K562 (cell line): ENCODE results near the gene RGS3. TPM values are rescaled to one million over a fixed set of nuclear protein-coding genes. Genes with fewer than 3 reads are reported as not detected.

ENCODE experiments used
- ATAC-seq: fragments of 200-7000 bp; cut with Tn5 transposase; 3 replicates; pipeline ENCODE4 v1.9.1; 2020; ENCODE audit warnings: moderate library complexity
- BruUV-seq: library from RNA; stranded (reverse); fragments of 400-500 nt; replicated peaks from 2 replicates; lab custom pipeline; 2021; lab: Mats Ljungman, UMichigan
- CTCF ChIA-PET: fragments of 300-600 bp; formaldehyde crosslinking; extraction: SDS; loops from one replicate; lab custom pipeline; 2021; ENCODE audit warnings: low intra/inter-chr PET ratio; lab: Yijun Ruan, JAX
- POLR2A ChIA-PET: fragments of 300-600, 350-650 bp; sonication (Branson Sonifier 250); formaldehyde crosslinking; extraction: SDS; loops from one replicate; lab custom pipeline; 2021; ENCODE audit warnings: antibody characterized with exemption, inconsistent platforms; lab: Yijun Ruan, JAX
- DNase-seq, 4 experiments: peaks; one replicate each; pipeline versions ENCODE4 v3.0.0 to v3.0.0-alpha.2; 2011 to 2018; ENCODE audit warnings: low spot score in 3 of 4, mixed read lengths in 3 of 4; ENCODE audit errors: extremely low read depth in 1 of 4
- FAIRE-seq: peaks from 2 replicates; lab custom pipeline; 2011; peaks lifted over from hg19 to GRCh38; lab: Jason Lieb, UNC
- H2AFZ ChIP-seq: 2 replicates; pipeline ENCODE4 v1.6.0; 2011; ENCODE audit warnings: low read depth, low read length, control low read depth, inconsistent platforms
- H3K27ac ChIP-seq: fragments of 200-600 bp; 3 replicates; pipeline ENCODE4 v1.8.0; 2011; ENCODE audit warnings: low read depth, mild to moderate bottlenecking, control low read depth, inconsistent platforms, low read length, moderate library complexity, mixed read lengths; ENCODE audit errors: extremely low read depth
- H3K27me3 ChIP-seq, 2 experiments: fragments of 300-600 bp in 1 of 2; 2 replicates in 1 of 2; 3 replicates in 1 of 2; pipeline versions ENCODE4 v1.6.0 to v1.8.0; 2011; ENCODE audit warnings: inconsistent platforms in 2 of 2, low read length in 2 of 2, mild to moderate bottlenecking in 1 of 2, mixed read lengths in 1 of 2, moderate library complexity in 1 of 2; ENCODE audit not compliant: control insufficient read depth in 2 of 2, insufficient read depth in 2 of 2
- H3K36me3 ChIP-seq: fragments of 300-600 bp; 3 replicates; pipeline ENCODE4 v1.8.0; 2011; ENCODE audit warnings: mild to moderate bottlenecking, low read length, inconsistent platforms; ENCODE audit not compliant: control insufficient read depth, insufficient read depth
- H3K4me1 ChIP-seq, 2 experiments: fragments of 200-600 bp in 1 of 2; replicated peaks in 1 of 2; 2 replicates in 1 of 2; 3 replicates in 1 of 2; pipeline versions ENCODE4 v1.5.1 to v1.8.0; 2011; ENCODE audit warnings: inconsistent platforms in 2 of 2, low read length in 2 of 2, mild to moderate bottlenecking in 1 of 2, mixed read lengths in 1 of 2, moderate library complexity in 1 of 2; ENCODE audit not compliant: control insufficient read depth in 2 of 2, insufficient read depth in 2 of 2
- H3K4me2 ChIP-seq: 2 replicates; pipeline ENCODE4 v1.6.1; 2011; ENCODE audit warnings: low read length, control low read depth, inconsistent platforms, mixed read lengths; ENCODE audit not compliant: insufficient read depth
- H3K4me3 ChIP-seq: fragments of 200-600 bp; sonication (generic), shearing (Covaris generic); 2 replicates; pipeline ENCODE4 v1.5.1; 2016; ENCODE audit warnings: control low read depth, inconsistent platforms
- H3K79me2 ChIP-seq: fragments of 200-600 bp; 3 replicates; pipeline ENCODE4 v1.8.0; 2011; ENCODE audit warnings: low read length, inconsistent platforms; ENCODE audit not compliant: control insufficient read depth, insufficient read depth
- H3K9ac ChIP-seq, 2 experiments: 2 replicates each; pipeline versions ENCODE4 v1.6.0 to v1.6.1; 2011; ENCODE audit warnings: low read depth in 2 of 2, low read length in 2 of 2, control low read depth in 1 of 2, inconsistent platforms in 1 of 2, mild to moderate bottlenecking in 1 of 2, mixed read lengths in 1 of 2; ENCODE audit not compliant: insufficient read depth in 1 of 2
- H3K9me1 ChIP-seq: one replicate; pipeline ENCODE4 v1.6.0; 2011; ENCODE audit warnings: inconsistent platforms, mild to moderate bottlenecking, low read length, moderate library complexity; ENCODE audit not compliant: control insufficient read depth, insufficient read depth
- H3K9me3 ChIP-seq: replicated peaks from 2 replicates; pipeline ENCODE4 v1.5.1; 2011; ENCODE audit warnings: low read depth, low read length, inconsistent platforms; ENCODE audit not compliant: control insufficient read depth, insufficient read depth
- H4K20me1 ChIP-seq: replicated peaks from 2 replicates; pipeline ENCODE4 v1.6.1; 2011; ENCODE audit warnings: low read length, inconsistent platforms, mixed read lengths; ENCODE audit not compliant: control insufficient read depth, insufficient read depth
- CAMTA2 ChIP-seq: fragments of 250-450 bp; sonication (Bioruptor Pico); conservative IDR thresholded peaks from 2 replicates; pipeline ENCODE4 v1.5.1; 2022
- COPS2 ChIP-seq: fragments of 450-650 bp; conservative IDR thresholded peaks from 2 replicates; pipeline ENCODE4 v1.6.1; 2016; ENCODE audit warnings: mild to moderate bottlenecking, moderate library complexity
- ELK1 ChIP-seq: sonication (generic); formaldehyde crosslinking; IDR thresholded peaks from 2 replicates; pipeline ENCODE4 v1.8.1; 2022; ENCODE audit warnings: missing genetic modification reagents
- HDAC2 ChIP-seq: fragments of 450-650 bp; IDR thresholded peaks from 2 replicates; pipeline ENCODE4 v1.6.1; 2016; ENCODE audit warnings: mild to moderate bottlenecking
- HLTF ChIP-seq: fragments of 450-650 bp; IDR thresholded peaks from 2 replicates; pipeline ENCODE4 v1.6.1; 2016
- MLX ChIP-seq, 2 experiments: fragments of 450-650 bp in 1 of 2; sonication (generic) in 1 of 2; formaldehyde crosslinking; conservative IDR thresholded peaks; 2 replicates each; pipeline versions ENCODE4 v1.4.0 to v1.8.1; 2020 to 2022; ENCODE audit warnings: mild to moderate bottlenecking in 1 of 2, missing genetic modification reagents in 1 of 2
- NBN ChIP-seq: fragments of 450-650 bp; IDR thresholded peaks from 2 replicates; pipeline ENCODE4 v1.6.1; 2016; ENCODE audit warnings: low read depth, mild to moderate bottlenecking
- PHF20 ChIP-seq: fragments of 450-650 bp; IDR thresholded peaks from 2 replicates; pipeline ENCODE4 v1.6.1; 2018; ENCODE audit not compliant: partially characterized antibody
- SLC30A9 ChIP-seq: fragments of 250-450 bp; sonication (Bioruptor Pico); IDR thresholded peaks from 2 replicates; pipeline ENCODE4 v1.8.0; 2022; ENCODE audit warnings: mild to moderate bottlenecking, moderate library complexity
- TAF1 ChIP-seq: IDR thresholded peaks from 2 replicates; pipeline ENCODE4 v1.6.1; 2011; ENCODE audit warnings: mild to moderate bottlenecking, low read length, moderate library complexity; ENCODE audit not compliant: insufficient read depth, control insufficient read depth, severe bottlenecking; ENCODE audit errors: extremely low read depth
- ZNF212 ChIP-seq: fragments of 450-650 bp; formaldehyde crosslinking; IDR thresholded peaks from 2 replicates; pipeline ENCODE4 v1.4.0; 2020; ENCODE audit warnings: mild to moderate bottlenecking
- WGBS: fragments of 100-300 bp; shearing (Covaris generic); methylation state at CpG from one replicate; pipeline ENCODE4 v1.1.6; 2016; ENCODE audit warnings: low coverage, mixed read lengths; ENCODE audit not compliant: insufficient coverage; ENCODE audit errors: missing lambda C conversion rate; 5-methylcytosine and 5-hydroxymethylcytosine counted together
- in situ Hi-C: fragments of 300-500 bp; cut with MboI; formaldehyde crosslinking; loops from 4 replicates; pipeline ENCODE4 v1.15.0; 2018; ENCODE audit warnings: inconsistent platforms, mixed read lengths
- intact Hi-C: fragments of 100-400 bp; cut with micrococcal nuclease; formaldehyde crosslinking; loops from 2 replicates; pipeline ENCODE4 v1.14.2; 2022
- polyA plus RNA-seq, 8 experiments: library from polyadenylated mRNA; depleted of rRNA in 4 of 8; stranded (reverse) in 5 of 8; unstranded in 3 of 8; fragments of >200 nt; fragmentation: Nextera tagmentation in 2 of 8; fragmentation: Illumina TruSeq in 1 of 8; extraction: Ambion mirVana in 2 of 8; extraction: Trizol in 1 of 8; gene quantifications; 2 replicates each; pipeline versions ENCODE4 v1.2.1 to v1.2.3, GENCODE V29; 2011 to 2014; ENCODE audit warnings: inconsistent platforms in 1 of 8, missing spikeins in 1 of 8
- total RNA-seq, 7 experiments: library from RNA; depleted of rRNA in 6 of 7; stranded (reverse); fragments of >200 nt in 6 of 7; fragmentation: Illumina TruSeq in 2 of 7; extraction: Trizol in 2 of 7; gene quantifications; 2 replicates each; pipeline versions ENCODE4 v1.2.1 to v1.2.3, GENCODE V29; 2011 to 2021; ENCODE audit warnings: low replicate concordance in 1 of 7

The RGS3 gene
- total and polyA plus RNA-seq, 9 of the 15 experiments (the other 6 are each of a cell fraction or from before 2014, with no cell fraction given), result 0.08 to 2.9 (median 0.95) TPM

GRCh38 chr9:113625486-113625885 is 162.0 kb downstream of the RGS3 start:
- intact Hi-C loops, result no loop called here
- no peaks in the 10 kb centered on the region for H3K9me3 ChIP-seq
- H3K27ac ChIP-seq, result no peak overlapping the region
- no TSS peak for BruUV-seq
- ATAC-seq, result no peak
- in situ Hi-C loops, result no loop called here
- ChIA-PET CTCF (no interaction called here), POLR2A (interaction anchor here (0.6 to 1.3 kb wide), 2 partner anchors 11 to 19 kb away, joined by 4 read pairs; no protein-coding TSS in a partner anchor)
- H3K4me1 ChIP-seq, result no peaks in the 10 kb centered on the region; a peak in 2 of 5 replicates
- H3K9ac ChIP-seq, result no peak overlapping the region
- H4K20me1 ChIP-seq, result no peaks in the 10 kb centered on the region; the same call in 1 of the 2 replicates
- H2AFZ ChIP-seq, result no peak overlapping the region
- H3K79me2 ChIP-seq, result no peaks in the 10 kb centered on the region
- DNase-seq, result no peak
- WGBS, result 4% methylated on average over 8 of the region's 8 CpGs
- H3K4me2 ChIP-seq, result no peak overlapping the region
- no peaks in the 10 kb centered on the region for H3K9me1 ChIP-seq
- no peak for TF ChIP-seq HDAC2
- TF ChIP-seq PHF20, result no peak
- no peak for TF ChIP-seq COPS2
- no peak for TF ChIP-seq CAMTA2 (CRISPR knock-in tag)
- no peak for TF ChIP-seq MLX (CRISPR knock-in tag; conservative IDR thresholded peaks at IDR 0.05)
- TF ChIP-seq SLC30A9 (CRISPR knock-in tag), result no peak
- TF ChIP-seq ELK1 (CRISPR knock-in tag), result no peak
- TF ChIP-seq NBN, result no peak
- TF ChIP-seq TAF1, result no peak
- TF ChIP-seq ZNF212, result no peak
- no peak for TF ChIP-seq HLTF
- H3K27me3 ChIP-seq, result peaks cover 43 to 68% of the 10 kb centered on the region in 2 experiments
- no peaks in the 10 kb centered on the region for H3K36me3 ChIP-seq
- H3K4me3 ChIP-seq, result no peak overlapping the region
- FAIRE-seq, result no peak
